ENCODE measurements around the gene RTN4RL1.
A peak's percentile ranks its signal among the peaks of the same experiment; 100 is the strongest.

RTN4RL1 gene

GRCh38 chr17:2059547-2060384 is 34.6 kb upstream of the RTN4RL1 start:
- no peak for DNase-seq

- DNase-seq: peak in 6 of 56 donors; percentile 7 to 41 (median 17)
Observed at GRCh38 chr17:2058586-2059546, 33.7 kb upstream of the RTN4RL1 start.

- no peak for DNase-seq
Observed at GRCh38 chr17:2057760-2058585, 32.8 kb upstream of the RTN4RL1 start.

DNA sequence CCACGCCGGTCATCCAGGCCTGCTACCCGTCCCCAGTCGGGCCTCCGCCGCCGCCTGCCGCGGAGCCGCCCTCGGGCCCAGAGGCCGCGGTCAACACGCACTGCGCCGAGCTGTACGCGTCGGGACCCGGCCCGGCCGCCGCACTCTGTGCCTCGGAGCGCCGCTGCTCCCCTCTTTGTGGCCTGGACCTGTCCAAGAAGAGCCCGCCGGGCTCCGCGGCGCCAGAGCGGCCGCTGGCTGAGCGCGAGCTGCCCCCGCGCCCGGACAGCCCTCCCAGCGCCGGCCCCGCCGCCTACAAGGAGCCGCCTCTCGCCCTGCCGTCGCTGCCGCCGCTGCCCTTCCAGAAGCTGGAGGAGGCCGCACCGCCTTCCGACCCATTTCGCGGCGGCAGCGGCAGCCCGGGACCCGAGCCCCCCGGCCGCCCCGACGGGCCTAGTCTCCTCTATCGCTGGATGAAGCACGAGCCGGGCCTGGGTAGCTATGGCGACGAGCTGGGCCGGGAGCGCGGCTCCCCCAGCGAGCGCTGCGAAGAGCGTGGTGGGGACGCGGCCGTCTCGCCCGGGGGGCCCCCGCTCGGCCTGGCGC is 32.1 kb upstream of the RTN4RL1 start:
- DNase-seq: no peak

- no peak for DNase-seq
Observed at GRCh38 chr17:2056206-2057174, 31.4 kb upstream of the RTN4RL1 start.

DNA sequence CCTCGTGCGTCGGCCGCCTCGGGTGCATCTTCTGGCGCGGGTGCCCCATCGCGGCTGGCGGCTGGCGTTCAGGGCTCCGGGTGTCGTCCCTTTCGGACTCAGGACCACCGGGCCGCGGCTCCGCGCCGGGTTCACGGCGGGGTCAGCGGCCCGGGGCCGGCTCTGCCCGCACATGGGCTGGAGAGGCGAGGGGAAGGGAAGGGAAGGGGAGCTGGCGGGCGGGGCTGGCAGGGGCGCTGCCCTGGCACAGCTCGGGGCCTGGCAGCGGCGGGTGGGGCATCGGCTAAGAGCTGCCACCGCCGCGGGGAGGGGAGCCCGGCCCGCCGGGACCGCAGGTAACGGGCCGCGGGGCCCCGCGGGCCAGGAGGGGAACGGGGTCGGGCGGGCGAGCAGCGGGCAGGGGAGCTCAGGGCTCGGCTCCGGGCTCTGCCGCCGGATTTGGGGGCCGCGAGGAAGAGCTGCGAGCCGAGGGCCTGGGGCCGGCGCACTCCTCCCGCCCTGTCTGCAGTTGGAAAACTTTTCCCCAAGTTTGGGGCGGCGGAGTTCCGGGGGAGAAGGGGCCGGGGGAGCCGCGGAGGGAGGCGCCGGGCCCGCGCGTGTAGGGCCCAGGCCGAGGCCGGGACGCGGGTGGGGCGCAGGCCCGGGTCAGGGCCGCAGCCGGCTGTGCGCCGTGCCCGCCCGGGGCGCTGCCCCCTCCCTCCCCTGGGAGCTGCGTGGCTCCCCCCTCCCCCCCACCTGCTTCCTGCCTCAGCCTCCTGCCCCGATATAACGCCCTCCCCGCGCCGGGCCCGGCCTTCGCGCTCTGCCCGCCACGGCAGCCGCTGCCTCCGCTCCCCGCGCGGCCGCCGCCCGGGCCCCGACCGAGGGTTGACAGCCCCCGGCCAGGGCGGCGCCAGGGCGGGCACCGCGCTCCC is 30.4 kb upstream of the RTN4RL1 start:
- no peak for DNase-seq

DNA sequence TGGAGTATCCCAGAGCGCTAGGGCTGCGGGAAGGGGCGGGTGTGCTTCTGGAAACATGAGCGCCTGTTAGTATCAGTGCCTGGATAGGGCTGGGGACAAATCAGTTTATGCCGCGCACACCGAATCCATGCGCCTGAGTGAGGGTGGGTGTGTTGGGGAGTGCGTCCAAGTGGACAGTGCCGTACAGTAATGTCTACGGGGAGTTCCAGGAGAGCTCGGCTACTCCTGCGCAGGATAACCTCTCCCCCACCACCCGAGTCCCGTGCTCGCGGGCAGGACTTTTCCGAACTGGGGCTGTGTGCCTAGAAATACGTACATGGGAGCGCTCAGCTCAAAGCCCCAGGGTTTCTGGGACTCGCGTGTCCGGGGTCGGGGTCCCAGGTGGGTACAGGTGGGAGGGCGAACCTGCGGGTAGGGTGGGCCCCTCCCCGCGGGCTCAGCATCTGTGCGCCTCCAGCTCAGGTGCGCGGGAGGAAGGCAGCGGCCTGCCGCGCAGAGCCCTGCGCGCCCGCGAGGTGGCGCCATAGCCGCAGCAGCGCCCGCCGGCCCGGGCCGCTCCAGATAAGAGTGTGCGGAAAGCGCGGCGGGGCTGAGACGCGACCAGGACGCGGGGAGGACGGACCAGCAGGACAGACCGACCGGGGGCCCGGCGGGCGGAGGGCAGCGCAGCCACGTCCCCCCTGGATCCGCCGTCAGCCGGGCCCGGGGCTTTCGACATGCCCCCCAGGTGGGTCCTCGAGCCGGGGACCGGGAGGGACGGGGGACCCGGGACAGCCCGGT is 29.6 kb upstream of the RTN4RL1 start, which contains the start of gene HIC1:
Gene HIC1 (plus strand): TSS at position 592 of the 780 bp plus-strand sequence. CDS start 1,588 bp downstream, outside the sequence.
- peak in 45 of 56 donors; percentile 10 to 71 (median 45) for DNase-seq

DNA sequence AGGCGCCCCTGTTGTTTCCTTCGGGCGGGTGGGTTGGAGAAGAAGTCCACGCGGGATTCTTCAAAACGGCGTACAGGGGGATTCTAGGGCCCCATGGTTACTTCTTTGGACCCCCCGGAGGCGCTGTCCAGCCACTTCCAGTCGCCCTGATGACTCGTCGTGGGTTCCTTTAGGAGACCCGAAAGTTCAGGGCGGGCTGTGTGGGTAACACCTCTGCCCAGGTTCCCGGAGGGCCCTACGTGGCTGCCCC is 29.1 kb upstream of the RTN4RL1 start:
- peak in 1 of 56 donors; percentile 44 for DNase-seq

DNA sequence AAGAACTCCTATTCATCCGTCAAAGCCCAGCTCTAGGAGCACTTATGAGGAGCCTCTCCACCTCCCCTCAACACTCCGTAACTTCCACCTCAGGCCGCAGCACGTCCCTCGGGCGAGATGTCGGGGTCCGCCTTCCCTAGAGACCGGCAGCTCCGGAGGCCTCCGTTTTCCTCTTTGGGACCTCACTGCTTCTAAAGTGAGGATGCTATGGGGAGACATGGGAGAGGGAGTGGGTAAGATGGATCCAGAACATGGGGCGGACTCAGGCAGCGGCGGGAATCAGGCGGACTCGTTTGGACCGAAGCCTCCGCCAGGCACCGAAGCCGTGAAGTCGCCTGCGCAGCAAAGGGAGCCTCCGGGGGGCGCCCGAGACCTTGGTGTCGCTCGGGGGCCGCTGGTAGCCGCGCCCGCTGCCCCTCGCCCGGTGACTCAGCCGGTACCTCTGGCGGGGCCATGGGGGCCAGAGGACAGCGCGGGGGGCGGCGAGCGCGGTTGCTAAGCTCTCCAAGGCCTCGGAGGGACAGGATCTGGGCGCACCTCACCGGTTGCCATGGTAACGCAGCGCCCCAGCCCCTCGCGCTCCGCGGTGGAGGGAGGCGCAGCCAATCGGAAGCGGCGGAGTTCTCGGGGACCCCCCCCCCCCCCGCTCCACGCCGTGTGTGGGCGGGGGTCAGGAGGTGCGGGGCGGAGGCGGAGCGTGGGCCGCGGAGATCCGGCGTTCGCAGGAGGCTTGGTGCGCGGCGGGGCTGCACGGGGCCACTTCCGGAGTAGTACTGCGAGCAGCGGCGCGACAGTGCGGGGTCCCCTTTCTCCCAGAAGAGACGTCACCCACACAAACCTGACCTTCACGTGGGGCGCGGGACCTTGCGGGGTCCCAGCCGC is 28.5 kb upstream of the RTN4RL1 start:
- DNase-seq: peak in 47 of 56 donors; percentile 13 to 85 (median 54)

DNA sequence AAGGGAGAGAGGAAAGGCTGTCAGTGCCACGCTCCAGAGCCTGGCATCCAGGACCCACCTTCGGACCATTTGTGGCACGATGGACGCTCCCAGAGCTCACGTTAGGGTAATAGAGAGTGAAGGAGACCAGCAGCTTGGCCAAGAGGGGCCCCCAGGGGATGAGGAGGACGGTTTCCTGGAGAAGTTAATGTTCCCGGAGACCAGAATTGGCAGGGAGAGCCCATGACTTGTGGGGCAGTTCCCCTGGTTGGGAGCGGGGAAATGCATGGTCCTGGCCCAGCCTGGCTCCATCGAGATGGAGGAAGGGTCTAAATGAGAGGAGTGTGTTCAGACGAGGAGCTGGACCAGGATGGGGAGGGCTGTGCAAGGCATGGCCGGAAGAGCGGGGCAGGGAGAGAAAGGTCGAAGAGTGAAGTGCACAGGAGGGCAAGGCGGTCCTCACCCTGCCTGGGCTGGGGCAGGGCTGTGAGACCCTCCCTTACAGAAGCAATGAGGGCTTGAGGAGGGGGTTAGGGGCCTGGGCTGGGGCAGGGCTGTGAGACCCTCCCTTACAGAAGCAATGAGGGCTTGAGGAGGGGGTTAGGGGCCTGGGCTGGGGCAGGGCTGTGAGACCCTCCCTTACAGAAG is 26.9 kb upstream of the RTN4RL1 start:
- no peak for DNase-seq

GRCh38 chr17:2051061-2051932 is 26.2 kb upstream of the RTN4RL1 start:
- DNase-seq: peak in 14 of 56 donors; percentile 17 to 63 (median 36)

DNA sequence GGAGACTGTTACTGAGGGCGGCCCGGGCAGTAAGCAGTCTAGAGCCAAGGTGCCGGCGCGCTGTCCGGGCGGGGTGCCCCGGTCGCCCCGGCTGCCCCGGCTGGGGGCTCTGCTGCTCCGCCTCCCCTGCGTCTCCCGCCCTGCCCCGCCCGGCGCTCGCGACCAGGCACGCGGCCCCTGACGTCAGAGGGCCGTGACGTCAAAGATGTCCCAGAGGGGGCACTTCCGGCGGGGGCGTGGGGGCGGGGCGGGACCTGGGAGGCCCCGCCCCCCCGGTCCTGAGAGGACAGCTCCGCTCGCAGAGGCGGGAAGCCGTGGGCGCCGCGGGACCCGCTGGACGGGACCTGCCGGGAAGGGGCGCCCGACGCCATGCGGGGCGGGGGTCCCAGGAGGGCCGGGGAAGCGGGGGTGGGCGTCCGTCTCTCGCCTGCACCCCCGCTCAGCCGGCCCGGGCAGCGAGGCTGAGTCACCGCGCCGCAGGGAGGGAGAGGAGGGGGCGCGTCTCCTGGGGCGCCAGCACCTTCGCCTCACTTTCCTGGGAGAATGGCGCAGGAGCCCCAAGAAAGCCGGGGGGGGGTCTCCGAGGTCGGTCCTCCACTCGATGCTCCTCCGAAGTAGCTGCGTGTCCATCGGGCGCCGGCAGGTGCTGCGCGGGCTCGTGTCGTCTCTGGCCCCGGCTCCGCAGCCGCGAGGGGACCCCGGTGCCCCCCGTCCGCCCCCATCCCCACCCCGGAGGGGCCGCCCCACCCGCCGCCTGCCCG is 25.3 kb upstream of the RTN4RL1 start:
- DNase-seq: peak in 41 of 56 donors; percentile 7 to 82 (median 55)

DNA sequence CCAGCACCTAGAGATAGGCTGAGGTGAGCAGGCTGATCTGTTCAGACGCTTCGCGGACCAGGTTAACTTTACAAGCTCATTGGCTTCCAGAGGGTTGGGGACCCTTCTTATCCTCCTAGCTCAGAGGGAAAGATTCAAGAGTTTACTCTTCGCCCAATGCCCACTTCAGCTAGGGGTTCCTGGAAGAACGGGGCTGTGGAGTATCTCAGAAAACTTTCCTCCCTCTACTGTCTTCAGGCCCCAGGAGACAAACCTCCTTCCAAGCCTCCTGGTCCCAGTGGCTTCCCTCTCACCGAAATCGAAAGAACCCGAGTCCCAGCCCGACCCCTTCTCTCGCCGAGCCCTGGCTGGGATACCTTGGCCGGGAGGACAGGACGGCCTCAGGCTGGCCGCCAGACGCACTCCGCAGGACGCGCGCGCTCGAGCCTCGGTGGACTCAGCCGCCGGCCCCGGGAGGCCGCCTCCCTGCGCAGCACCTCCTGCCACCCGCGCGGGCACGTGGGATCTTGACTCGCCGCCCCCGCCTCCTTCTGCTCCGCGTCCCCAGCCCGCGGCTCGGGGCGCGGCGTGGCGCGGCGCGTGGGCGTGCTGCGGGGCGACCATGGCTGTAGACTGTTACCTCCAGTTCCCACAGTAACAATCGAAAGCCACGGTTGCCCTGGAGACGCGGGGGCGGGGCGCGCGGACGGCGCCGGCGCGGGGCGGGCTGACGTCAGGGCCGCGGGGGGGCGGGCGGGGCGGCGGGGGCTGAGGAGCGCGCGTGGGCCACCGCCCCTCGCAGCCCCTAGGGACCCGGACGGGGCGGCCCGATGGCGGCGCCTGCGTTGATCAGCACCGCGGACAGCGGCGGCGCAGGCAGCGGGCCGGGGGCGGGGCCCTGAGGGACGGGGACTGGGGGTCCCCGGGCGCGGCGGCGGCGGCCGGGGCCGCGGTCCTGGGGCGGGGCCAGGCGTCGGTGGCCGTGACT is 24.5 kb upstream of the RTN4RL1 start:
- peak in 54 of 56 donors; percentile 18 to 88 (median 66) for DNase-seq

All from nucleus accumbens (tissue), 56 donors.